Activated naive CD4-positive, alpha-beta T cell (primary cell): Measurements from ENCODE around the gene B3GALNT2.
"Not testable (repeated sequence)": the region's sequence is repeated elsewhere in the genome, so short reads cannot be mapped to it uniquely, and the experiment has no call there.

Experiments used
- DNase-seq, 4 experiments: peaks; one replicate each; lab custom pipeline; 2025; lab: John Stamatoyannopoulos, UW

The B3GALNT2 gene

DNA sequence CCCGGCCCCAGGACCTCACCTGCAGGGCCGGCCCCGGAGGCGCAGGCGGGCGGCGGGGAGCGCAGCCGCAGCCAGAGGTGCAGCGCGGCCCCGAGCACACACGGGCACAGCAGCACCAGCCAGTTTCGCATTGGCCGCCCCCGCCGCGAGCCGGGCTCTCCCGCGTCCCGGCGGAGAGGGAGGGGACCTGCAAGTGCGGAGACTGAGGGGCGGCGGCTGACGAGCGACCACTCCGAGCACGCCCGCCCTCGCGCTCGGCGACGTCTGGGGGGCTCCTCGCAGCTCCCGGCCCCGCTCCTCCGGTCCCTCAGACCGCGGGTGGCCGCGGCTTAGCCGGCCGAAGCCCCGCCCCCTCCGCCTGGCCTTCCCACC lies at the start of gene B3GALNT2:
B3GALNT2 (minus strand) TSS at position 331 of the 372 bp plus-strand sequence; CDS start at position 131, 200 bp downstream.
- peak in 1 of 4 experiments; percentile 74 for DNase-seq

- DNase-seq: no peak
These were observed 48.9 kb upstream of the B3GALNT2 start for GRCh38 chr1:235553112-235553551.

DNA sequence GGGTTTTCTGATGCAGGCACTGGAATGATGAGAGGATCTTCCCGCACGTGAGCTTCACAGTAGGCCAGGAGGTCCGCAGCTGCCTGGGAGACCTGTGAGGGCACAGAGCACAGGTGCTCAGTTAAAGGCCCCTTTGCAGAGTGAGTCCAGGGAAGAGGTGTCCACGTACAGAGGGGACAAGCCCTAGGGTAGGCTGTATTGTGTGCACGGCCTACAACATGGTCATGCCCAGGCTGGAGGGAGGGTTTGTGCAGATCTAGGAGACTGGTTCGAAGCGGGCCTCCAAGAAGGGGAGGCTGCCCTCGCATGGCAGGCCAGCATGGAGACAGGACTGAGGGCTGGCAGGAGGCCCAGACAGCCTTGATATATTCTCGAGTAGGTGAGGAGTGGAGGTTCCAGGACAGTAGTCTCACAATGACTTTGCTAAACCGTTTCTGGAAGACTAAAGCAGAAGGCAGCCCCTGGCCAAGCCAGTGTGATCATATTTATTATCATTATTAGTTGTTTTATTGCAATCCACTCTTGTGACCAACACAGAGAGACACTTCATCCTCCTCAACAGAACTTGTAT lies 48.0 kb upstream of the B3GALNT2 start:
- DNase-seq: no peak

DNA sequence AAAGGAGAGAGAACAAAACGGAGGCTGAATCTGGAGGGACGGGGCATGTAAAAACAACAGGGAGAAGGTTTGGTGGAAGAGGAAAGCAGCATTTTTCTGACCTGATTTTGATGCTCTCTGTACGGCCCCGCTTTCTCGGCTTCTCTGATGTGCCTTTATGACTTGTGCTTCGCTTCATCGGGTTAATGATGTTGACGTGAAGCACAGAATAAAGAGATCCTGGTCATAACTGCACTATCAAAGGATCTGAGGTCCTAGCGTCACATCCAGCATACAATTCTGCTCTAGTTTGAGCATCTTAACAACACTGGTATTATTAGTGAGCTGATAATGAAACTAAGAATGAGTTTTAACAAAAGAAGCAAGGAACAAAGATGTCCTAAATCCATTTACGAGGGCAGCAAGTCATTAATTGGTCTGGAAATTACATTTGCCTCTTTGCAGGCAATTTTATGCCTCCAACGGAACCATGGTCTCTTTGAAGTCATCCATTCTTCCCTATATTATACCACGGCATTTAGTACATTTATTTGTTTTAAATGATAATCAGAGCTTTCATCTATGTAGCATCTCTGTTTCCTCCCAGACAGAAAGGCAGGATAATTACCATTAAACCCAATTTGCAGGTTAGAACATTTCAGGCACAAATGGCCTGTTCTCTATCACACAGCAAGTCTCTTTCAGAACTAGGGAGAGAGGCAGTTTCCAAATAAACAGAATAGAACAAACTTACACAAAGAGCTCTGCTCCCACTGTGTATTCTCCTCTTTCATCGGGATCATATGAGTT lies 45.3 kb upstream of the B3GALNT2 start:
- no peak for DNase-seq

- DNase-seq: not testable (repeated sequence)
These were observed 42.3 kb upstream of the B3GALNT2 start for GRCh38 chr1:235546369-235547155.

DNA sequence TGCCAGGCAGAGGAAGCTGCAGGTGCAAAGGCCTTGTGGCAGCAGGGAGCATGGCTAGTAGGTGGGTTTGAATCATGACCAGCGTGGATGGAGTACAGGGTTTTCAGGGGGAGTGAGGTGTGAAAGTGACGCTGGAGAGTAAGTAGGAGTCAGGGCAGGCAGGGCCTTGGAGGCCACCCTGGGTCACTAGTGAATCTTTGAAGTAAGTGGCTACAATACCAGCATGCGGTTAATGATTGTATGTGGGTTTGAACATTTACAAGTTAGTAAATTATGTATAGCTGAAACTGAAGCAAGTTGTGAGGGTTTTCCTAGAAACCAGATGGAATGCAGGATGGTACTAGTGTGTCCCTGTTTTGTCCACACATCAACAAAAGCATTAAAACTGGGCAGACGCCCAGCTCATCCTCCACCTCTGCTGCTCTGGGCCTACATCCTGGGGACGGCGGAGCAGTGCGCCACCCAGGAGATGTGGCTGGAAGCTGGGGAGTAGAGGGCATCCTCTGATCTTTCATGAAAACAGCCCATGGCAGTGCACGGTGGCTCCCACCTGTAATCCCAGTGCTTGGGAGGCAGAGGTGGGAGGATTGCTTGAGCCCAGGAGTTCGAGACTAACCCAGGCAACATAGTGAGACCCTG lies 41.2 kb upstream of the B3GALNT2 start:
- no peak for DNase-seq

GRCh38 chr1:235542845-235543244 lies 38.6 kb upstream of the B3GALNT2 start:
- not testable (repeated sequence) for DNase-seq

- no peak for DNase-seq
These were observed 29.4 kb upstream of the B3GALNT2 start for GRCh38 chr1:235533476-235534168.

- no peak for DNase-seq
These were observed 28.1 kb upstream of the B3GALNT2 start for GRCh38 chr1:235532360-235532759.

DNA sequence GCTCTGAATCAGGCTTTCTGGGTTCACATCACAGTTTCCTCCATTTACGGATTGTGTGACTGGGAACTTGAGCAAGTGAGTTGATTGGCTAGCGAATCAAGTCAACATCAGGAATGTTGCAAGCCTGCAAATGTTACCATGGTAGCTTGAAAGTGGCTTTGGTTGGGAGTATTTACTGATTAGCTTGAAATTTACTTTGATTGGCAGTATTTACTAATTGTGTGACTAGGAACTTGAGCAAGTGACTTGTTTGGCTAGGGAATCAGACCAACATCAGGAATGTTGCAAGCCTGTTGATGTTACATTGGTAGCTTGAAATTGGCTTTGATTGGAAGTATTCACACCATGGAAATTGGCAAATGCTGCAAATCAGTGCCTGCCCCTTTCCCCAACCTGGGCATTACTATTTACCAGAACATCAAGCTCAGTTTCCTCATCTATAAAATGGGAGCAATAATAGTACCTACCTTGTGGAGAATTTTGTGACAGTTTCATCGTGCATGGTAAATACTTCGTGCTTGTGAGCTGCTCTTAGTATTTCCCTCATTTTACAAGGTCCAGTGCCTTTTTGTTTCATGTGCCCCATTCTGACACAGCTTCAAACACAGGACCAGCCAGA lies 23.1 kb upstream of the B3GALNT2 start:
- no peak for DNase-seq

DNA sequence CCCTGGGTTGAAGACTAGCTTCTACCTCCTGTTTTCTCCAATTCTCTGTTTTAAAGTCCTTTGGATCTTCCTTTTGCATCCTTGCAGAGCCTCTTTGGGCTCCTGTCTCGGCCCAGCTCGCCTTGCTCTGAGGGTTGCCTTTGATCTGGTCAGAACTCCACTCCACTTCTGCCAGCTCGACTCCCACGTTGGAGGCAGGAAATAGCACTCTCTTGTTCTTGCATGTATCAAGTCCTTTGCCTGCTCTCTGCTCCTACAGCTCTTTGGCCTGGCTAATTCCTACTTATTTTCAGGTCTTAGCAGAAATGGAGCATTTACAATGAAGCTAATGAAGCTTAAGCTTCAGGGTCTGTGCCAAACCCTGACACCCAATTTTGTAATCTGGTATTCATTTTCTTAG lies 21.1 kb upstream of the B3GALNT2 start:
- no peak for DNase-seq

GRCh38 chr1:235516862-235517446 lies 12.7 kb upstream of the B3GALNT2 start:
- DNase-seq: no peak

GRCh38 chr1:235515844-235516512 lies 11.7 kb upstream of the B3GALNT2 start:
- no peak for DNase-seq

GRCh38 chr1:235513495-235514366 lies 9.5 kb upstream of the B3GALNT2 start:
- DNase-seq: no peak

DNA sequence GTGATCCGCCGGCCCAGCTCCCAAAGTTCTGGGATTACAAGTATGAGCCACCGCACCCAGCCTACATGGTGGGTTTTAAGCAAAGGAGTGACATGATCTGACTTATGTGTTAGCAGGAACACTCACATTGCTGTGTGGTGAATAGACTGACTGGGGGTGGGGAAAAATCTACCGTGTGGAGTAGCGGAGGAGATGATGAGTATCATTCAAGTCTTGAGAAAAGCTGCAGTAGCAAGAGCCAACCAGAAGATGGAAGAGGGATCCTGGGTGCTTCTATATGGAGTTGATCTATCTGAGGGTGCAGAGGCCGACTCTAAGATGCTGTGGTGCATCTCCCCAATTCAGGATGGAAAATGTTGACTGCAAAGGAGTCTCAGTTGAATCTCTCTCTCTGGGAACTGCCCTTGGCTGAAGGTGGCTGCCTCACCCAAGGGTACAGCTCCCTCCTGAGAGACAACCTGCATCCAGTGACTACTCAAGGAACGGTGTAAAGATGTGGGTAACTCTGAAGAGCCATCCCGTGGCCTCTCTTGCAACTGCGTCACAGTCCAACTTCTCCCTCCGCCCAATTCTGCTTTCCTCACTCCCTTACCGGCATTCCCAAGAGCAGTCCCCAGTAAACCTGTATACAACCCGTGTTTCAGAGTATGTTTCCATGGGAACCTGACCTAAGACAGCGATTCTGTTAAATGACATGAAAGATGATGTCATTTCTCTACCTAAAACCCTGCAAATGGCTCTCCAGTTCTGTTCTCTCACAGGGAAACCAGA lies 7.4 kb upstream of the B3GALNT2 start:
- DNase-seq: no peak

DNA sequence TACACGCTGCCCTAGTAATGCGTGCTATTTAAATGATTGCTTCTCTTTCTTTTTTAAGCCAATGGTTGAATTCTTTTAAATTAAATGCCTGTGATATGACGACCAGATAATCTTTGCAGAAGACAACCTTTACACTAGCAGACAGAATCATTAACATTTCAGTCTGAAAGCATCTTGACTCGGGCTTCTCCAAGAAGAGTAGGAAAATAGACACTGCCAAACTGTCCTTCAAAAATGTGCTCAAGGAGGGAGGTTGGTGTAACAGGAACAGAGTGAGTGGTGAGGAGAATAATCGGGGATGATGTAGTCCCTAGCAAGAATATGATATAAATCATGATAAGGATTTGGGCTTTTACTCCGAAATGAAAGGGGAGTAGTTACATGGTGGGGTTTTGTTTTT lies 6.6 kb upstream of the B3GALNT2 start:
- DNase-seq: no peak

GRCh38 chr1:235507623-235508022 lies 3.4 kb upstream of the B3GALNT2 start:
- DNase-seq: no peak

- DNase-seq: peak; percentile 95 to 96 (median 96)
These were observed 406 bp upstream of the B3GALNT2 start for GRCh38 chr1:235504494-235505222.
